ENCODE results near the gene ZNF385B. TPM values are rescaled to one million over a fixed set of nuclear protein-coding genes. Genes with fewer than 3 reads are reported as not detected.

Gene ZNF385B
- total RNA-seq, 4 donors from 2014 or later = 9.7 to 24.9 (median 11.4) TPM

- no peak for DNase-seq
- TF ChIP-seq POLR2A (IDR thresholded peaks at IDR 0.05) = no peak
- peak in 4 of 5 experiments; percentile 22 to 49 (median 26) for TF ChIP-seq CTCF (IDR thresholded peaks at IDR 0.05 in 4 of 5, conservative IDR thresholded peaks at IDR 0.05 in 1 of 5)
- no peaks in the 10 kb centered on the region for H3K27me3 ChIP-seq
- no peak overlapping the region for H3K27ac ChIP-seq
- H3K36me3 ChIP-seq = no peaks in the 10 kb centered on the region
- intact Hi-C loops (cut with DNase I; ENCODE audit: low total_unique reads) = loop anchor here (2.0 kb wide), 1 partner anchor 94 kb away; no protein-coding TSS in a partner anchor
- H3K4me1 ChIP-seq = peaks cover 0 to 7% of the 10 kb centered on the region in 2 donors
- no peaks in the 10 kb centered on the region for H3K9me3 ChIP-seq
- no peak overlapping the region for H3K4me3 ChIP-seq
- peak in 1 of 2 donors; percentile 59 for ATAC-seq
- in situ Hi-C loops (cut with MboI; ENCODE audit: low sequenced_read_pairs in 4 of 4) = no loop called here
These were observed 18.8 kb downstream of the ZNF385B start for GRCh38 chr2:179842498-179843153.

- intact Hi-C loops (cut with DNase I; ENCODE audit: low total_unique reads) = no loop called here
- Histone ChIP-seq H3K9me3 (no peaks in the 10 kb centered on the region), H3K4me3 (no peak overlapping the region), H3K27me3 (no peaks in the 10 kb centered on the region), H3K4me1 (peaks cover 5 to 13% of the 10 kb centered on the region in 2 donors), H3K36me3 (no peaks in the 10 kb centered on the region), H3K27ac (no peak overlapping the region)
- DNase-seq = no peak
- no peak for TF ChIP-seq CTCF (IDR thresholded peaks at IDR 0.05 in 4 of 5, conservative IDR thresholded peaks at IDR 0.05 in 1 of 5)
- TF ChIP-seq POLR2A (IDR thresholded peaks at IDR 0.05) = no peak
- in situ Hi-C loops (cut with MboI; ENCODE audit: low sequenced_read_pairs in 4 of 4) = no loop called here
- ATAC-seq = no peak
These were observed 20.6 kb downstream of the ZNF385B start for GRCh38 chr2:179840840-179841239.

- peak; percentile 82 to 97 for ATAC-seq
- in situ Hi-C loops (cut with MboI; ENCODE audit: low sequenced_read_pairs in 4 of 4) = no loop called here
- Histone ChIP-seq H3K9me3 (no peaks in the 10 kb centered on the region), H3K36me3 (no peaks in the 10 kb centered on the region), H3K27ac (peak overlapping the region; percentile 73 to 78 (median 76)), H3K27me3 (no peaks in the 10 kb centered on the region), H3K4me3 (peak overlapping the region; percentile 6 to 19 (median 10)), H3K4me1 (peaks cover 5 to 13% of the 10 kb centered on the region in 2 donors)
- intact Hi-C loops (cut with DNase I; ENCODE audit: low total_unique reads) = no loop called here
- peak in 1 of 2 donors; percentile 24 for DNase-seq
- no peak for TF ChIP-seq POLR2A (IDR thresholded peaks at IDR 0.05)
- no peak for TF ChIP-seq CTCF (IDR thresholded peaks at IDR 0.05 in 4 of 5, conservative IDR thresholded peaks at IDR 0.05 in 1 of 5)
These were observed 24.0 kb downstream of the ZNF385B start for GRCh38 chr2:179837408-179837807.

GRCh38 chr2:179830043-179830787, 31.2 kb downstream of the ZNF385B start:
- Histone ChIP-seq H3K4me3 (no peak overlapping the region), H3K4me1 (no peaks in the 10 kb centered on the region), H3K9me3 (no peaks in the 10 kb centered on the region), H3K27ac (no peak overlapping the region), H3K27me3 (no peaks in the 10 kb centered on the region), H3K36me3 (no peaks in the 10 kb centered on the region)
- no peak for TF ChIP-seq CTCF (IDR thresholded peaks at IDR 0.05 in 4 of 5, conservative IDR thresholded peaks at IDR 0.05 in 1 of 5)
- no peak for TF ChIP-seq POLR2A (IDR thresholded peaks at IDR 0.05)
- in situ Hi-C loops (cut with MboI; ENCODE audit: low sequenced_read_pairs in 4 of 4) = no loop called here
- DNase-seq (no peak), ATAC-seq (no peak)
- intact Hi-C loops (cut with DNase I; ENCODE audit: low total_unique reads) = no loop called here
